AG10803 (cell line): Measurements from ENCODE around the gene SELENOS.
A peak's percentile ranks its signal among the peaks of the same experiment; 100 is the strongest.
"Not testable (repeated sequence)": the region's sequence is repeated elsewhere in the genome, so short reads cannot be mapped to it uniquely, and the experiment has no call there.

Source experiments
- DNase-seq: peaks from one replicate; pipeline ENCODE4 v3.0.0; 2010; ENCODE audit warnings: low read depth
- H3K4me3 ChIP-seq: 2 replicates; pipeline ENCODE4 v1.5.1; 2011; ENCODE audit warnings: mild to moderate bottlenecking, low read length, control low read depth
- TF ChIP-seq, protein P1 (sequence below): conservative IDR thresholded peaks from 2 replicates; pipeline ENCODE4 v1.5.1; 2011; ENCODE audit warnings: mild to moderate bottlenecking, low read length, control low read depth, inconsistent platforms

The SELENOS gene

DNA sequence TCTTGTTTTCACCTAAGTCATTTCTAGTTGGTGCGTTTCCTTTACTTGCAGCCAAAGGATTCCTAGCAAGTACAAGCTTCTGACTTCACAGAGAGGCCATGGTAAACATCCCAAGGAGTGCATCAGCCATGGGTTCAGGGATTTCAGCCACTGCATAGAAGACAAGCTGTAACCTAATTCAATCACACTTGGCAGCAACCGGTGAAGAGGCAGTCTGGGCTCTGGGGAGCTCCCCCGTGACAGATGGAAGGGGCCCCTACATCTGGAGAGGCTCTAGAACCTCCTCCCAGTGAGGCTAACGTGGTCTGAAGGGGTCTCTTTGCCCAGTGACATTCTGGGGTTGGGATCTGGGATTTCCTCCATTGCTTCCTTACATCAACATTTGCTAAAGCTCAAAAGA is 26.1 kb upstream of the SELENOS start:
- no peak overlapping the region for H3K4me3 ChIP-seq
- DNase-seq, result no peak
- TF ChIP-seq, protein P1, sequence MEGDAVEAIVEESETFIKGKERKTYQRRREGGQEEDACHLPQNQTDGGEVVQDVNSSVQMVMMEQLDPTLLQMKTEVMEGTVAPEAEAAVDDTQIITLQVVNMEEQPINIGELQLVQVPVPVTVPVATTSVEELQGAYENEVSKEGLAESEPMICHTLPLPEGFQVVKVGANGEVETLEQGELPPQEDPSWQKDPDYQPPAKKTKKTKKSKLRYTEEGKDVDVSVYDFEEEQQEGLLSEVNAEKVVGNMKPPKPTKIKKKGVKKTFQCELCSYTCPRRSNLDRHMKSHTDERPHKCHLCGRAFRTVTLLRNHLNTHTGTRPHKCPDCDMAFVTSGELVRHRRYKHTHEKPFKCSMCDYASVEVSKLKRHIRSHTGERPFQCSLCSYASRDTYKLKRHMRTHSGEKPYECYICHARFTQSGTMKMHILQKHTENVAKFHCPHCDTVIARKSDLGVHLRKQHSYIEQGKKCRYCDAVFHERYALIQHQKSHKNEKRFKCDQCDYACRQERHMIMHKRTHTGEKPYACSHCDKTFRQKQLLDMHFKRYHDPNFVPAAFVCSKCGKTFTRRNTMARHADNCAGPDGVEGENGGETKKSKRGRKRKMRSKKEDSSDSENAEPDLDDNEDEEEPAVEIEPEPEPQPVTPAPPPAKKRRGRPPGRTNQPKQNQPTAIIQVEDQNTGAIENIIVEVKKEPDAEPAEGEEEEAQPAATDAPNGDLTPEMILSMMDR, result no peak

DNA sequence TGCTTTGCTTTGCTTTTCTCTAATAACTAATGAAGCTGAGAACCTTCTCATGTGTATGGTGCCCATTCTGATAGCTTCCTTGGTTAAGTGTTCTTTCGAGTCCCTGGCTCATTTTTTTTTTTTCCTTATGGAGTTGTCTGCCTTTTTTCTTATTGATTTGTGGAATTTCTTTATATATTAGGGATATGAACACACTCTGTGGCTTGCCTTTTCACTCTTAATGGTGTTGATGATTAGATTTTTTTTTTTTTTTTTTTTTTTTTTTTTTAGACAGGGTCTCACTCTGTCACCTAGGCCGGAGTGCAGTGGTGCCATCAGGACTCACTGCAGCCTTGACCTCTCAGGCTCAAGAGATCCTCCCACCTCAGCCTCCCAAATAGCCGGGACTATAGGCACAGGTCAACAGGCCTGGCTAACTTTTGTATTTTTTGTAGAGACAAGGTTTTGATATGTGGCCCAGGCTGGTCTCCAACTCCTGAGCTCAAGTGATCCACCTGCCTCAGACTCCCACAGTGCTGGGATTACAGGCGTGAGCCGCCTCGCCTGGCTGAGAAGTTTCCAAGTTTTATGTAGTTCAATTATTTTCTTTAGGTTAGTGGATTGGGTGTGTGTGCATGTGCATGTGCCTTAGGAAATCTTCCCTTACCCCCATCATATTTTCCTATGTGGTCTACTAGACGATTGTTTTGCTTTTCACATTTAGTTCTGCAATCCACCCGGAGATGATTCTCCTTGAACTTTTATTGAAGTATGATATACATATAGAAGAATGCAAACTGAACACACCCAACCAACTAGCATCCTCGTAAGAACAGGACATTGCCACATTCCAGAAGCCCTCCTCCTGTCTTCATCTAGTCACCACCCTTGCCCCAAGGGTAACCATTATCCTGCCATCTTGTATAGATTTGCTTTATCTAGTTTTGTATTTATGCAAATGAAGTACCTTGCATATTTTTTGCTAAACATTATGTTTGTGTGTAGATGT is 19.4 kb upstream of the SELENOS start:
- peak overlapping the region; percentile 92; the same call in 1 of the 2 replicates for H3K4me3 ChIP-seq
- no peak for DNase-seq
- TF ChIP-seq, protein P1, result no peak

DNA sequence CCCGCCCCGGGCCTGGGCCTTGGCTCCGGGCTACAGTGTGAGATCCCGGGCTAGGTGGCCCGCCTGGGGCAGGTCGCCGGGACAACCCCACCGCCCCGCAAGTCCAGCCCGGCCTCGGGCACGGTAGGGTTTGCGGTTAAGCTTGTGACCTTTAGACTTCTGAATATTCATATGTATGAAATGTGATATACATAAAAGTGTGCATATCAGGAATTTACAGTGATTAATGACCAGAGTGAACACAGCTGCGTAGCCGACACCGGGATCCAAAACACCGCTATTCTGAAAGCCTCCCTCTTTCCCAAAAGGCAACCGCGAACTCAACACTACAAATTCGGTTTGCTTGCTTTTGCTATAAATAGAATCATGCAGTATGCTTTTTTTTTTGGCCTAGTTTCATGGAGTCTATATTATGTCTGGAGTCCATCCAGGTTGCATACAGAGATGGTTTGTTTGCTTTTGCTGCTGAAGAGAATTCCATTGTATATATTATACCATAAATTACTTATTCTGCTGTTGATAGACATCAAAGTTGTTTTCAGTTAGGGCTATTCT is 18.4 kb upstream of the SELENOS start:
- TF ChIP-seq, protein P1, result no peak
- no peak for DNase-seq
- peak overlapping the region; percentile 92 for H3K4me3 ChIP-seq

DNA sequence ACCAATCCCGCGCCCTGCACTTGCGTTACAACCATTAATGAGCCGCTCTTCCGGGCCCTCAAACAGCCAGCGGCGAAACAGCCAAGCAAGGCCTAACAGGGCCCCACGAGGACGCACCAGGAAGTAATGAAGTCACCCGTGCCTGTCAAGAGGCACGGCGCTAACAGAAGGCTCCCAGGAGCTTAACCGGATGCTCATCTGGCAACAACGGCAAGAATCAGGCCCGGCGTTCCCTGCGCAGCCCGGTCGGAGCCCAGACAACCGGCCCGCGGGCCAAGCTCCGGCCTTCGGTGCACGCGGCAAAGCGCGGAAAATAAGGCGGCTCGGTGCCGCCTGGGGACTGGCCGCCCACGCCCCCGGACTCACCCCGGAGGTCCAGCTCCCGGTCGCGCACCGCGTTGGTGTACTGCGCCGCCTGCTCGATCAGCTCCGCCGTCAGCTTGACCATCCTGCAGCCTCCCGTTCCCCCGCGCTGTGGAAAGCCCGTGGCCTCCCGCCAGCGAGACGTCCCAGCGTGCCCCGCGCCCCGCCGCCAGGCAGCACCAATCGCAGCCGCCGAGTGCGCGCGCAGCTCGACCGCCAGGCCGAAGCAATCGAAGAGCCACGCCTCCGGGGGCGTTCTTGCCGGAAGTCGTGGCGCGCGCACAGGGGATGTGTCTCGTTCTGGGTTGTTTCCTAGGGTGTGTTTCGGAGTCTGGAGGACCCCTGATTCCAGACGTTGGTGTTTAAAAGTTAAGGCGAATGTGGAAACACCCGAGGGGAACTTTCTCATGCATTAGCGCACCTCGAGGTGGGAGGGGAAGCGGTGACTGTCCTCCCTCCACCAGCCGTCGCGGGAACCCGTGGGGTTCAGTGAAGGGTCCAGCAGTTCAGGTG is 17.7 kb upstream of the SELENOS start, which contains the start of gene SNRPA1:
TSS of gene SNRPA1 (minus strand) at position 518 of the 876 bp plus-strand sequence. CDS start at position 448, 70 bp downstream.
- peak; percentile 96 for DNase-seq
- H3K4me3 ChIP-seq, result peak within 1 kb of the TSS; percentile 92
- TF ChIP-seq, protein P1, result peak; percentile 1; the same call in 1 of the 2 replicates

DNA sequence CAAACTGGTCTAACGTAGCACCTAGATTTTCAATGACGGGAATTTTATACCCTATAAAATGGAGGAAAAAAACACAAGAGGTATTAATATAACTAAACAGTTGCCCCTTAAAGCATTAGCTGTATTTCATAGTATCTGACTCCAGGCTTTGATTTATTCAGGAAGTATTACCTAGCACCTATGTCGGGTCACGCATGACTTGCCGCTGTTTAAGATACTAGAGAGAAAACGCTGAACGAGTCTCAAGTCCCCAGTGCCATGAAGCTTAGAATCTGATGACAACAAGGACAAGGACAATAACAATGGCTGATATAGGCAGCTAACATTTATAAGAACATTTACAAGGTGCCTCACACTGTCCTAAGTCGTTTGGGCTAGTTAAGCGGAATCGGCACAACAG is 15.8 kb upstream of the SELENOS start:
- no peak for DNase-seq
- peak overlapping the region; percentile 92 for H3K4me3 ChIP-seq
- TF ChIP-seq, protein P1, result no peak

DNA sequence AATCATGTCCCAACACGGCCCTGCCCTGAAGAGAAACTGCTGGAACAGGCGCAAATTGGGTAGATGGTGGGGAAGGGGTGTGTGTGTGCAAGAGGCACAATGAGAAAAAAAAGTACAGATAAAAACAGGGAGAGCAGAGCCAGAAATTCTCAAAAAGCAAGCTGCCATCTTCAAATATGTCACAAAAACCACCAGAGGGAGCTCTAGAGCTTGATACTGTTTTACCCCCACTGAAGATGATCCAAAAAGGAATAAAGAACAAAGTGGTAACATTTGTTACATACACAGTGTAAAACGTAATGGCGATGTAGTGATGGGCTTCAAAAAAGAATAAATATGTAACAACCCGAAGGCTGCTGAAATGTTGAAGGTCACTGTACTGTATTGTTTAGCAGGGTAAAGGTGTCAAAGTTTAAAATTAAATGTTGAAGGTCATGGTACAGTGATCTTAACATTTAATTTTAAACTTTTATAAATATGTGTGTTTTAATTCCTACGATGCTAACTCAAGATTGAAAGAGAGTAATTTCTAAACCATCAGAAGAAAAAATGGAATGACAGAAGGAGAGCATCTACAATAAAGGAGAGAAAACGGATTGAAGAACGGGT is 11.7 kb upstream of the SELENOS start:
- TF ChIP-seq, protein P1, result peak; percentile 76
- peak; percentile 65 for DNase-seq
- H3K4me3 ChIP-seq, result no peak overlapping the region

DNA sequence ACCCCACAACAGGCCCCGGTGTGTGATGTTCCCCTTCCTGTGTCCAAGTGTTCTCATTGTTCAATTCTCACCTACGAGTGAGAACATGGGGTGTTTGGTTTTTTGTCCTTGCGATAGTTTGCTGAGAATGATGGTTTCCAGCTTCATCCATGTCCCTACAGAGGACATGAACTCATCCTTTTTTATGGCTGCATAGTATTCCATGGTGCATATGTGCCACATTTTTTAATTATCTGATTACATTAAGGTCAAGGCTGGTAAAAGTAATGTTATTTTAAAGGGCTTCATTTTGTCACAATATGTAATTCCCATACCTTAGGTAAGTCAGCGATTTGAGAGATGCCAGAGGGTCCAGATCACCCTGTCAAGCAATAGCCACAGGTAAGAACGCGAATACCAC is 10.1 kb upstream of the SELENOS start:
- not testable (repeated sequence) for DNase-seq, H3K4me3 ChIP-seq
